GM18909 (cell line): Measurements from ENCODE around the gene ELF1.

Experiments
- ATAC-seq: cut with Tn5 transposase; IDR thresholded peaks from one replicate; pipeline ENCODE4 v1.9.1; 2021; ENCODE audit warnings: mild to moderate bottlenecking; ENCODE audit not compliant: unreplicated experiment, poor library complexity

Gene ELF1

GRCh38 chr13:41008349-41008980 lies 10.7 kb downstream of the ELF1 start:
- ATAC-seq = peak; percentile 32

- ATAC-seq = no peak
These were observed 11.4 kb downstream of the ELF1 start for GRCh38 chr13:41007744-41008128.

- no peak for ATAC-seq
These were observed 12.0 kb downstream of the ELF1 start for GRCh38 chr13:41006978-41007743.

- ATAC-seq = no peak
These were observed 12.8 kb downstream of the ELF1 start for GRCh38 chr13:41006306-41006705.

- ATAC-seq = no peak
These were observed 13.4 kb downstream of the ELF1 start for GRCh38 chr13:41005704-41006103.

GRCh38 chr13:41004875-41005693 lies 14.0 kb downstream of the ELF1 start:
- ATAC-seq = peak; percentile 79

GRCh38 chr13:41002606-41003005 lies 16.5 kb downstream of the ELF1 start:
- ATAC-seq = no peak

- ATAC-seq = no peak
These were observed 17.4 kb downstream of the ELF1 start for GRCh38 chr13:41001695-41002094.

GRCh38 chr13:40999416-40999815 lies 19.7 kb downstream of the ELF1 start:
- ATAC-seq = no peak

GRCh38 chr13:40996426-40997092 lies 22.6 kb downstream of the ELF1 start:
- no peak for ATAC-seq

- no peak for ATAC-seq
These were observed 23.1 kb downstream of the ELF1 start for GRCh38 chr13:40995997-40996396.

- ATAC-seq = peak; percentile 80
These were observed 24.4 kb downstream of the ELF1 start for GRCh38 chr13:40994581-40995230.

- no peak for ATAC-seq
These were observed 25.1 kb downstream of the ELF1 start for GRCh38 chr13:40993987-40994386.

GRCh38 chr13:40992678-40993518 lies 26.2 kb downstream of the ELF1 start:
- no peak for ATAC-seq

- no peak for ATAC-seq
These were observed 31.4 kb downstream of the ELF1 start for GRCh38 chr13:40987606-40988280.

GRCh38 chr13:40986101-40986856 lies 32.8 kb downstream of the ELF1 start:
- ATAC-seq = no peak

GRCh38 chr13:40985381-40986100 lies 33.6 kb downstream of the ELF1 start:
- ATAC-seq = no peak
